Osteoblast (primary cell): Measurements from ENCODE around the gene ESCO1. TPM values are rescaled to one million over a fixed set of nuclear protein-coding genes. Genes with fewer than 3 reads are reported as not detected.

Experiments used
- DNase-seq: peaks from one replicate; pipeline ENCODE4 v3.0.0; 2011; ENCODE audit warnings: low spot score, mixed read lengths; ENCODE audit not compliant: insufficient read length; ENCODE audit errors: missing footprints
- H2AFZ ChIP-seq: 2 replicates; pipeline ENCODE4 v1.6.0; 2011; ENCODE audit warnings: mild to moderate bottlenecking, low read length
- H3K27ac ChIP-seq: 2 replicates; pipeline ENCODE4 v1.5.1; 2011; ENCODE audit warnings: mild to moderate bottlenecking, low read depth, low read length, moderate library complexity
- H3K27me3 ChIP-seq: 2 replicates; pipeline ENCODE4 v1.6.0; 2012; ENCODE audit warnings: mild to moderate bottlenecking, control low read depth, inconsistent platforms, low read length, moderate library complexity; ENCODE audit not compliant: insufficient read depth
- H3K36me3 ChIP-seq: 2 replicates; pipeline ENCODE4 v1.5.1; 2011; ENCODE audit warnings: mild to moderate bottlenecking, low read length, control low read depth, moderate library complexity; ENCODE audit not compliant: insufficient read depth
- H3K4me1 ChIP-seq: 2 replicates; pipeline ENCODE4 v1.5.1; 2011; ENCODE audit warnings: mild to moderate bottlenecking, low read length, control low read depth, moderate library complexity; ENCODE audit not compliant: insufficient read depth
- H3K4me2 ChIP-seq: 2 replicates; pipeline ENCODE4 v1.6.0; 2011; ENCODE audit warnings: mild to moderate bottlenecking, low read length; ENCODE audit not compliant: insufficient read depth
- H3K4me3 ChIP-seq: fragments of 200-600 bp; sonication (generic); 3 replicates; pipeline ENCODE4 v1.5.1; 2012; ENCODE audit warnings: mild to moderate bottlenecking, low read length, inconsistent platforms; ENCODE audit not compliant: insufficient read depth
- H3K79me2 ChIP-seq: 2 replicates; pipeline ENCODE4 v1.6.0; 2012; ENCODE audit warnings: mild to moderate bottlenecking, low read length, control low read depth, inconsistent platforms; ENCODE audit not compliant: insufficient read depth
- H3K9me3 ChIP-seq: 2 replicates; pipeline ENCODE4 v1.5.1; 2011; ENCODE audit warnings: low read depth, low read length, control low read depth
- H4K20me1 ChIP-seq: 2 replicates; pipeline ENCODE4 v1.6.0; 2012; ENCODE audit warnings: mild to moderate bottlenecking, low read length, control low read depth; ENCODE audit not compliant: insufficient read depth
- CTCF ChIP-seq: IDR thresholded peaks from 2 replicates; pipeline ENCODE4 v1.5.1; 2011; ENCODE audit warnings: mild to moderate bottlenecking, low read depth, low read length, moderate library complexity; ENCODE audit errors: extremely low read depth
- total RNA-seq: library from RNA; depleted of rRNA; stranded (reverse); fragments of >200 nt; gene quantifications from 2 replicates; pipeline ENCODE4 v1.2.3, GENCODE V29; 2012

Gene ESCO1
- total RNA-seq, 1 donor: 19.9 TPM

- DNase-seq: no peak
- H3K4me3 ChIP-seq: no peak overlapping the region
- TF ChIP-seq CTCF: no peak
These were observed 1.7 kb upstream of the ESCO1 start for GRCh38 chr18:21602299-21602587.

GRCh38 chr18:21599585-21600525 is 649 bp downstream of the ESCO1 start:
- no peaks in the 10 kb centered on the region for H3K36me3 ChIP-seq
- H2AFZ ChIP-seq: peak overlapping the region; percentile 98
- H3K4me3 ChIP-seq: peak overlapping the region; percentile 97
- peaks cover 11% of the 10 kb centered on the region for H3K4me1 ChIP-seq
- H4K20me1 ChIP-seq: peaks cover 4% of the 10 kb centered on the region
- peak overlapping the region; percentile 98 for H3K4me2 ChIP-seq
- H3K9me3 ChIP-seq: no peaks in the 10 kb centered on the region
- H3K79me2 ChIP-seq: peaks cover 51% of the 10 kb centered on the region
- no peaks in the 10 kb centered on the region for H3K27me3 ChIP-seq
- peak overlapping the region; percentile 98 for H3K27ac ChIP-seq
- peak; percentile 92 for DNase-seq
- TF ChIP-seq CTCF: no peak

More at GRCh38 chr18:21602299-21602587, 1.7 kb upstream of the ESCO1 start:
- Histone ChIP-seq H2AFZ (no peak overlapping the region), H3K9me3 (no peaks in the 10 kb centered on the region), H3K4me2 (no peak overlapping the region), H3K27me3 (no peaks in the 10 kb centered on the region), H3K27ac (no peak overlapping the region), H3K4me1 (peaks cover 11% of the 10 kb centered on the region), H4K20me1 (peaks cover 4% of the 10 kb centered on the region), H3K36me3 (no peaks in the 10 kb centered on the region), H3K79me2 (peaks cover 31% of the 10 kb centered on the region)

- peaks cover 11% of the 10 kb centered on the region for H3K4me1 ChIP-seq
- peaks cover 5% of the 10 kb centered on the region for H4K20me1 ChIP-seq
- no peaks in the 10 kb centered on the region for H3K36me3 ChIP-seq
- no peak for TF ChIP-seq CTCF
- no peaks in the 10 kb centered on the region for H3K27me3 ChIP-seq
- peak overlapping the region; percentile 98 for H3K4me2 ChIP-seq
- peak overlapping the region; percentile 98 for H3K27ac ChIP-seq
- H3K4me3 ChIP-seq: peak overlapping the region; percentile 97
- no peak for DNase-seq
- H3K9me3 ChIP-seq: no peaks in the 10 kb centered on the region
- peak overlapping the region; percentile 98 for H2AFZ ChIP-seq
- H3K79me2 ChIP-seq: peaks cover 59% of the 10 kb centered on the region
These were observed 1.5 kb downstream of the ESCO1 start for GRCh38 chr18:21598726-21599584.

- Histone ChIP-seq H3K79me2 (peaks cover 65% of the 10 kb centered on the region), H3K4me2 (no peak overlapping the region), H4K20me1 (peaks cover 8% of the 10 kb centered on the region), H3K4me3 (no peak overlapping the region), H3K9me3 (no peaks in the 10 kb centered on the region), H3K4me1 (peaks cover 11% of the 10 kb centered on the region), H2AFZ (no peak overlapping the region), H3K27me3 (no peaks in the 10 kb centered on the region), H3K36me3 (no peaks in the 10 kb centered on the region), H3K27ac (no peak overlapping the region)
- no peak for DNase-seq
- no peak for TF ChIP-seq CTCF
These were observed 2.9 kb downstream of the ESCO1 start for GRCh38 chr18:21597620-21598019.
